ENCODE results near the gene WDR5B. TPM values are rescaled to one million over a fixed set of nuclear protein-coding genes. Genes with fewer than 3 reads are reported as not detected.

WDR5B gene
- total and polyA plus RNA-seq, 2 donors from 2014 or later = 3.8 to 8.8 TPM

- peak within 1 kb of the TSS; percentile 82 to 93 (median 84) for H3K4me3 ChIP-seq (ENCODE audit: low read length in 3 of 3)
- intact Hi-C loops (cut with DNase I) = no loop called here
- peak within 1 kb of the TSS; percentile 89 to 94 for H3K27ac ChIP-seq (ENCODE audit: low read depth in 2 of 2, low read length in 2 of 2)
- DNase-seq (peak; percentile 93 to 96 (median 94)), FAIRE-seq (no peak)
- no peaks in the 10 kb centered on the region for H3K27me3 ChIP-seq (ENCODE audit: control insufficient read depth, insufficient read depth, low read length)
- peaks cover 0 to 3% (median 0%) of the 10 kb centered on the region in 3 donors for H3K36me3 ChIP-seq (ENCODE audit: control insufficient read depth in 2 of 3, insufficient read depth in 3 of 3, low read length in 3 of 3)
- TF ChIP-seq CTCF (IDR thresholded peaks at IDR 0.05; ENCODE audit: borderline replicate concordance, extremely low read depth, insufficient read depth) = peak; percentile 2
- H3K4me1 ChIP-seq (ENCODE audit: control insufficient read depth in 2 of 3, insufficient read depth in 2 of 3, low read depth in 1 of 3, low read length in 3 of 3) = peaks cover 0 to 12% (median 10%) of the 10 kb centered on the region in 3 donors
- no peaks in the 10 kb centered on the region for H3K9me3 ChIP-seq (ENCODE audit: control insufficient read depth in 2 of 3, insufficient read depth in 1 of 3, low read length in 3 of 3)
- peak within 1 kb of the TSS; percentile 68 to 93 (median 90) for H3K9ac ChIP-seq (ENCODE audit: low read length in 3 of 3)
Observed at GRCh38 chr3:122382888-122383666, 32.8 kb downstream of the WDR5B start, which contains the start of gene MIX23. MIX23 (minus strand) TSS chr3:122383231; CDS start chr3:122383224, 7 bp downstream.

GRCh38 chr3:122377975-122378374 is 37.9 kb downstream of the WDR5B start:
- no peak for FAIRE-seq
- peaks cover 0 to 3% (median 0%) of the 10 kb centered on the region in 3 donors for H3K36me3 ChIP-seq (ENCODE audit: control insufficient read depth in 2 of 3, insufficient read depth in 3 of 3, low read length in 3 of 3)
- no peak for DNase-seq
- H3K4me1 ChIP-seq (ENCODE audit: control insufficient read depth in 2 of 3, insufficient read depth in 2 of 3, low read depth in 1 of 3, low read length in 3 of 3) = peaks cover 0 to 5% (median 0%) of the 10 kb centered on the region in 3 donors
- intact Hi-C loops (cut with DNase I) = no loop called here
- no peaks in the 10 kb centered on the region for H3K27me3 ChIP-seq (ENCODE audit: control insufficient read depth, insufficient read depth, low read length)
- TF ChIP-seq CTCF (IDR thresholded peaks at IDR 0.05; ENCODE audit: borderline replicate concordance, extremely low read depth, insufficient read depth) = no peak
- no peaks in the 10 kb centered on the region for H3K9me3 ChIP-seq (ENCODE audit: control insufficient read depth in 2 of 3, insufficient read depth in 1 of 3, low read length in 3 of 3)
- no peak overlapping the region for H3K4me3 ChIP-seq (ENCODE audit: low read length in 3 of 3)
- H3K9ac ChIP-seq (ENCODE audit: low read length in 3 of 3) = no peak overlapping the region
- no peak overlapping the region for H3K27ac ChIP-seq (ENCODE audit: low read depth in 2 of 2, low read length in 2 of 2)

GRCh38 chr3:122374034-122374433 is 41.8 kb downstream of the WDR5B start:
- intact Hi-C loops (cut with DNase I) = no loop called here
- TF ChIP-seq CTCF (IDR thresholded peaks at IDR 0.05; ENCODE audit: borderline replicate concordance, extremely low read depth, insufficient read depth) = no peak
- no peaks in the 10 kb centered on the region for H3K27me3 ChIP-seq (ENCODE audit: control insufficient read depth, insufficient read depth, low read length)
- DNase-seq (no peak), FAIRE-seq (no peak)
- no peak overlapping the region for H3K4me3 ChIP-seq (ENCODE audit: low read length in 3 of 3)
- H3K27ac ChIP-seq (ENCODE audit: low read depth in 2 of 2, low read length in 2 of 2) = no peak overlapping the region
- H3K36me3 ChIP-seq (ENCODE audit: control insufficient read depth in 2 of 3, insufficient read depth in 3 of 3, low read length in 3 of 3) = peaks cover 2 to 11% (median 5%) of the 10 kb centered on the region in 3 donors
- H3K9ac ChIP-seq (ENCODE audit: low read length in 3 of 3) = no peak overlapping the region
- H3K4me1 ChIP-seq (ENCODE audit: control insufficient read depth in 2 of 3, insufficient read depth in 2 of 3, low read depth in 1 of 3, low read length in 3 of 3) = no peaks in the 10 kb centered on the region
- no peaks in the 10 kb centered on the region for H3K9me3 ChIP-seq (ENCODE audit: control insufficient read depth in 2 of 3, insufficient read depth in 1 of 3, low read length in 3 of 3)

Measured in kidney (tissue), 14 donors.